ENCODE results near the gene DCDC2B.
A peak's percentile ranks its signal among the peaks of the same experiment; 100 is the strongest.
"Not testable (repeated sequence)": the region's sequence is repeated elsewhere in the genome, so short reads cannot be mapped to it uniquely, and the experiment has no call there.

The DCDC2B gene

DNA sequence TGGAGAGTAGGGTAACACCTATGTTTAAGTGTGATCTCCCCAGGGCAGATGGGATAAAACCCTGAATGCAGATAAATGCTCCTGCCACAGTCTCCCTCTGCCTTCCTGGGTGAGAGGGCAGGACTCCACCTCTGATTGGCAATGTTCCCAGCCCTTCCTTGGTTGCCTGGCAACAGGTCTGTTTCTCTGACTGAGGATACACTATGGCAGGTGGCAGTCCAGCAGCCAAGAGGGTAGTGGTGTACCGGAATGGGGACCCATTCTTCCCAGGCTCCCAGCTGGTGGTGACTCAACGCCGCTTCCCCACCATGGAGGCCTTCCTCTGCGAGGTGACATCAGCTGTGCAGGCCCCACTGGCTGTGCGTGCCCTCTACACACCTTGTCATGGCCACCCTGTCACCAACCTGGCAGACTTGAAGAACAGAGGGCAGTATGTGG lies at the start of gene DCDC2B:
Gene DCDC2B (plus strand): TSS at position 199 of the 438 bp plus-strand sequence. CDS start 5 bp downstream, at position 204.
- no peak for DNase-seq (ENCODE audit: low read depth)

DNA sequence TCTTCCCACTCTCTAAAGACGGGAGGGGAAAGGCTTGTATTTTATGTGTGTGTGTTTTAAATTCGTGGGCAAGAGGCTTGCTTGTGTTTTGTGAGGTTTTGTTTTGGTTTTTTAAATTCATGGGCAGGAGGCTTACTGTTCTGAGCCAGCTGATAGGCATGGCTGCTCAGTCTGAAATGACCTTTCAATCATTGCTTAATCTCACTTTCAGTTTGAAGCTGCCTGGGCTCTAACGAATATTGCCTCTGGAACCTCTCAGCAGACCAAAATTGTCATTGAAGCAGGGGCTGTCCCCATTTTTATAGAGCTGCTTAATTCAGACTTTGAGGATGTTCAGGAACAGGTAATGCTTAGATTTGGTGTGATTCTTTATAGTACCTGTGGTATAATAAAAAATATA lies 49.7 kb upstream of the DCDC2B start:
- no peak for DNase-seq (ENCODE audit: low read depth)

DNA sequence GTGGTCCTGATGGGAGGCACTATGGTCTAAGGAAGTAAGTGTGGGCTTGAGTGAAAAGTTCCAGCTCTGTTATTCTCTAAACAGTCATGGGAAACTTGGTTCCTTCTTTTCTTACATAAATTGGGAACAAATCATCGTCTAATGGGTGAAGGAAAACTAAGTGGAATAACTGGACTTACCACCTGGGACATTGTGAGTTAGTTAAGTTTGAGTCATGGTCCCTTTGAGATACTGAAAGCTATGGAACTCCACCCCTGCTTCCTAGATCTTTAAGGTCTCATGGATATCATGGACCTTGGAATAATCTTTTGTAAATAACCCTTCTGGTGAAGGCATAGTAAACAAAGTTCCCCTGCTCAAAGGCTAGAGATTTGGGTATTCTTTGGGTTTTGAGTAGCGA lies 45.5 kb upstream of the DCDC2B start:
- no peak for DNase-seq (ENCODE audit: low read depth)

DNA sequence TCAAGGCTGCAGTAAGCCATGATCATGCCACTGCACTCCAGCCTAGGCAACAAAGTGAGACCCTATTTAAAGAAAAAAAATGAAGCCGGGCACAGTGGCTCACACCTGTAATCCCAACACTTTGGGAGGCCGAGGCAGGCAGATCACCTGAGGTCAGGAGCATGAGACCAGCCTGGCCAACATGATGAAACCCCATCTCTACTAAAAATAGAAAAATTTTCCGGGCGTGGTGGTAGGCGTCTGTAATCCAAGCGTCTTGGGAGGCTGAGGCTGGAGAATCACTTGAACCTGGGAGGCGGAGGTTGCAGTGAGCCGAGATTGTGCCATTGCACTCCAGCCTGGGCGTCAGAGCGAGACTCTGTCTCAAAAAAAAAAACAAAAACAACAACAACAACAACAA lies 43.3 kb upstream of the DCDC2B start:
- DNase-seq (ENCODE audit: low read depth) = not testable (repeated sequence)

DNA sequence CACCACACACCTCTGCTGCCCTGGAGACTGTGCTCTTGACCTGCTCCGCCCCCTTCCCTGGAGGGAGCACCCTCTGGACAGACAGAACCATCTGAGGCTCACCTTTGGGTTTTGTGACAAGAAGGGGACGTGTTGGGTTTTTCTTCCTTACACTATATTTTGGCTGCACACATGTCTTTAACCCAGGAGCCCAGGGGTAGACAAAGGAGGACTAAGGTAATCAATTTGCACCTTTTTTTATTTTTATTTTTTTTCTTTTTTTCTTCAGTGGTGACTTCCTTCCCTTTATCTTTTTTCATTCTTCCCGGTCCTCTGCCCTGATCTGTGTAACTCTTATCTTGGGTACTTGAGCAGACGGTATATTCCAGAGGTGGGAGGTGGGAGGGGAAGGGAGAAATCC lies 37.9 kb upstream of the DCDC2B start:
- DNase-seq (ENCODE audit: low read depth) = no peak

DNA sequence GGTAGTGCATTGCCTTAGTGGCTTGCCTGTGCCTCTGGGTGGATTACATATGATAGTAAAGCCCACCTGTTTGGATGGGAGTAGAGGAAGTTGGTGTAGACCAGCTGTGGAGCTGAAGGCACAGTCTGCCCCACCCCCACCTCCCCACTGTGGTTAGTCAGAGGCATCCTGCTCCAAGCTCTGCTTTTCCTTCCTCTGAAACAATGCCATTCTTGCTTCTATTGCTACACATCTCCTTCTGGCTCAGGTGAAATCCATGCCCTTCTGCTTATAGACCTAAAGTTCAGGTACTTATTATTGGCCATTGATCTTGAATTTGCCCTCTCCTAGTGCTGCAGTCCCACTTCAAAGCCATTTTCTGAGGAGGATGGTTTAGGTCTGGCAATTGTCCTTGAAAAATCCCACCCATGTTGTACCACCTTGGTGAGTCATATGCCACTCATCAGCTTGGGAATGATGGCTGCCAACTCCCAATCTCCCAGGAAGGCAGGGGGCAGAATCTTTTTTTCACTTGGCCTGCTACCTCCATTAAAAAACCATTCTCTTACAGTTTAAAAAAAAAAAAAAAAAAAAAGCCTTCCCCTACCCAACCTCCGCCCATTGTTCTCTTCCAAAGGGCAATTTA lies 36.2 kb upstream of the DCDC2B start:
- no peak for DNase-seq (ENCODE audit: low read depth)

DNA sequence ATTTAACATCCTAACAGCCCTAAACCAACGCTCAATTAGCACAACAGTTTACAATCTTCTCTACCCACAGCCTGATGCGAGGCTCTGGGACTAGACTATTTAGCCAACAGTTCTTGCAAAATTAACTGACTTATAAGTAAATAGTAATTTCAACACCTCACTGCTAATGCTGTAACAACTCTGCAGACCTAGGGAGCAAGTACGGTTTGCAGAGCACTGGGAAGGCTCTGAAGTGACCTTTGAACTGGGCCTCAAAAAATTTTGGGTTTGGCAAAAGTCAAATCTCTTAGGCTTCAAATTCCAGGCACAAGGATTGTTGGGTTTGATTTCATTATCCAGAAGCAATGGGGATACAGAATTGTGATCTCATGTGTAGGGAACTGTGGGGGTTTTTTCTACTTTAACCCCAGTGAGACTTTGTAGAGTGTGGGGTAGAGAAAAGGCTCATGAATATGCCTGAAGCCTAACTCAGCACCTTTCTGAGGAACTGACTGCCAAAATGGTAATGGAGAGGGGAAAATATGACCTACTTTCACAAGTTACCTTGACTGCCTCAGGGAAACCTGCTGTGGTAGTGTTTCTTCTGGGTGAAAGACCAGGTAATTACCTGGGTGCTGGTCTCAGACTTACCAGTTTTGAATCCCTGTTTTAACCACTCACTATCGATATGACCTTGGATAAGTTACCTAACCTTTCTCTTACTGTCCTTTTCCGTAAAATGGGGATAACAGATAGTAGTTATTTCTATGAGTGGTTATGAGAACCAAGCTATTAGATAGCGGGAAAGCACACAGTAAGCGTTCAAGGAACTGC lies 30.3 kb upstream of the DCDC2B start:
- DNase-seq (ENCODE audit: low read depth) = no peak

DNA sequence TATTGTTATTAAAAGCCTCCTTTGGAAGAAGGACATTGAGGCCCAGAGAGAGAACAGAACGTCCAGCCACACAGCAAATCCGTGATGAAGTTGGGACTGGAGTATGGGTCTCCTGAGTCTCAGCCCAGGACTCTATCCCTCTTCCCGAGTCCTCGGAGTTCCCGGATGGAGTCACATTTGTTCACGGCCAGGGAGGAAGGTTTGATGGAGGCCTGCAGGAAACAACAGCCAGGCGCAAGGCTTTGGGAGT lies 29.8 kb upstream of the DCDC2B start:
- DNase-seq (ENCODE audit: low read depth) = no peak

DNA sequence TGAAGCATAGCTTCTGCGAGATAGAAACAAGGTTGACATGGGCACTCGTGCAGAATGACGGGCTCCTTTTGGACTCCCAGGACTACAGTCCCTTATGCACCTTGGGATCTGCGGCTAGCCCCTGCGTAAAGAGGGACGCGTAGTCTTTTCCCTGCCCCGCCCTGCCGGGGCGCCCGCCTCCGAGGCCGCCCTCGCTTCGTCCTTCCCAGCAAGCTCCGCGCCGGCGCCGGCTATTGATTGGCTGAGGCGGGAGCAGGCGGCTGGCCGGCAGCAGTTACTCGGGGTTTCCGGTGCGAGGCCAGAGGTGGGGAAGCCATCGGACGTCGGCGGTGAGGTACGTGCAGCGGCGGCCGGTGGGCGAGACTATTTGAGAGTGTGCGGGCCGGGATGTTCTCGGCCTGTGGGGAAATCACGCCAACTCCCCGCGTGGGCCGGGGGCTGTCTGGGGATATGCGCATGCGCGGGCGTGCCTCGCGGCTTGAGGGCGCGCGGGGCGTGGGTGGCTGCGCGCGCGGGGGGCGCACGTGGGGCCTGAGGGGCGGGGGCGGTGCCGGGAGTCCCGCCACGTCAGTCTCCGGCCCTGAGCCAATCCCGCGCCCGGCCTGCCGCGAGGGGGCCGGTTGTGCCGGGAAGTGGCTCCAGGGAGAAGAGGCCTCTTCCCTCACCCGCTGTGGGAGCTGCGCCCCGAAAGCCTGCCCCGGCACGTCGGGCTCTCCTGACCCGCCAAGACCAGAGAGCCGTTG lies 29.3 kb upstream of the DCDC2B start, which contains the start of gene TXLNA:
Gene TXLNA (plus strand): TSS at position 233 of the 743 bp plus-strand sequence. CDS start 671 bp downstream, outside the sequence.
- peak; percentile 80 for DNase-seq (ENCODE audit: low read depth)

DNA sequence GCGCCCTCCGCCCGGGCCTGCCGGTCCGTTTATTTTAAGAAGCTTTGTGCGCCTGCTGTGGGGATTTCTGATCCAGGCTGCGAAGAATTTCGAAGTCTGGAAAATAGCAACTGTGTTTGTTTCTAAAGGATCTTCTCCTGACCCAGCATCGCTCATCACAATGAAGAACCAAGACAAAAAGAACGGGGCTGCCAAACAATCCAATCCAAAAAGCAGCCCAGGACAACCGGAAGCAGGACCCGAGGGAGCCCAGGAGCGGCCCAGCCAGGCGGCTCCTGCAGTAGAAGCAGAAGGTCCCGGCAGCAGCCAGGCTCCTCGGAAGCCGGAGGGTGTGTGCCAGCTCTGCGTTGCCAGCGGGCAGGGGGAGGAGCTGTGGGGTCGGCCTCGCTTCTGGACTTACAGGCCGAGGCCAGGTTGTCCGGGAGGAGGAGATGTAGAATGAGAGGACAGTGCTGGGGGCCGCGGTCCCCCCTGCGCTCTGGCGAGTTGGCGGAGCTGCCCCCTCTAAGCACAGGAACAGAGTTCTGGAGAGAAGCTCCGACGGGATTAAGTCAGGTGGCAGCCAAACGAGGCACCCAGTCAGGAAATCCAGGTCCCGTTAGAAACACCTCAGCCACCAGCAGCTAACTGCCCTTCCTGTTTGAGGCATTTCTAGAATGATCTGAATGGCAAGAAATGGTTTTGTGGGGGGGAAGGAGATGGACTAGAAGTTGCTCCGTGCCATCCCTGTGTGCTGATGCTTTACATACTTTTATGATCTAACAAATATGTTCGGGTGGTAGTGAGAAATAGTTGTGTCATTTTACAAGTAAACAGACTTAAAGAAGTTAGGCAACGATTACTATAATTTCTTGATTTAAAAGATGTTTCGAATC lies 28.5 kb upstream of the DCDC2B start:
- DNase-seq (ENCODE audit: low read depth) = no peak

DNA sequence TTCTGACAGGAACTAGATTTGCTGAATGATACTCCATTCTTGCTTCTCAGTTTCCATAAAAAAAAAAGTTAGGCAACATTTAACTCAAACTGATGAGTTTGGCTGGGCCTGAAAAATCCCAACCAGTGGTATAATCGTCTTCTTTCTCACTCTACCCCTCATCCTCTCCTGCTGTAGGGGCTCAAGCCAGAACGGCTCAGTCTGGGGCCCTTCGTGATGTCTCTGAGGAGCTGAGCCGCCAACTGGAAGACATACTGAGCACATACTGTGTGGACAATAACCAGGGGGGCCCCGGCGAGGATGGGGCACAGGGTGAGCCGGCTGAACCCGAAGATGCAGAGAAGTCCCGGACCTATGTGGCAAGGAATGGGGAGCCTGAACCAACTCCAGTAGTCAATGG lies 27.8 kb upstream of the DCDC2B start:
- DNase-seq (ENCODE audit: low read depth) = no peak

DNA sequence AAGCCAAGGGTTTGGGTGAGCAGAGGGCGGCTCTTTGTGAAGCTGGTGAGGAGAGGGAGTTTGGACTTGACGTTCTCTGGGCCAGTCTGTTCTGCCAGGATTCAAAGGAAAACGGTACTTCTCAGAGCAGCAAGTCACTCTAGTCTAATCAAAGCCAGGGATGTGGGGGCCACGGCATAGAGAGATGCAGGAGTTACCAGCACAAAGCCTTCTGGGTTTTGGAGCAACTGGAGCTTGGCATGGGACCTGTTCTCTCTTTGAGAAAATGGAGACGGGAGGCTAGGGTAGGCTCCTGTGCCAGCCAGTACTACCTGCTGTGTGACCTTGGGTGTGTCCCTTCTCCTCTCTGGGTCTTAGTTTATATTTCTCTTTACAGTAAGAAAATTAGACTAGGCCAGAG lies 27.3 kb upstream of the DCDC2B start:
- DNase-seq (ENCODE audit: low read depth) = no peak

DNA sequence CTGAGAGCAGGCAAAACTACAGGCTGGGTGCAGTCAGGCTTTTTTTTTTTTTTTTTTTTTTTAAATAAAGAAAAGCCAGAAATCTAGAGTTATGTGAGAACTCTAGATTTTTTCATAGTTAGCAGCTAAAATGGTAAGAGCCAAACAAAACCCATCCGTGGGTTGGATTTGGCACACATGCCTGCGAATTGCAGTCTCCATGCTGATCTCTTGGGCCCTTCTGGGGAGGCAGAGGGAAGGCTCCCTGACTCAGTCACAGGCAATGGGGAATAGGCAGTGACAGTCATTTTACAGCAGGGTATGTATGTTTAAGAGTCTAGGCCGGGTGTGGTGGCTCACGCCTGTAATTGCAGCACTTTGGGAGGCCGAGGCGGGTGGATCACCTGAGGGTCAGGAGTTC lies 26.8 kb upstream of the DCDC2B start:
- DNase-seq (ENCODE audit: low read depth) = no peak

DNA sequence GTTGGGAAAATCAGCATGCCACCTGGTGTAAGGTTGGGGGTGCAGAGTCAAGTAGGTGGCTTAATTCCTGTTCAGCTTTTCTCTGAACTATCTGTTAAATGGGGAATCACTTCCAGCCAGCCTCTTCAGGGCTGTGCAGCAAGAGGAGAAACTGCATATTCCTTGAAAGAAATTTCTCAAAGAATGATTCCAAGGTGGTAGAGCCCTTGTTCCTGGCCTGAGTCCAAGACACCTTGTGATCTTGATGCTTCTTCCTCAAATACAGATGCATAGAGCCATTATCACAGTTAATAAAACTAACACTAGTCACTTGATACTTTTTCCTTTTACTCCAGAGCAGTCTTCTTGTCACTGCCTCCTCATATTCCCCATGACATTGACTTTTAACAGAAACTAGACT lies 24.2 kb upstream of the DCDC2B start:
- no peak for DNase-seq (ENCODE audit: low read depth)

DNA sequence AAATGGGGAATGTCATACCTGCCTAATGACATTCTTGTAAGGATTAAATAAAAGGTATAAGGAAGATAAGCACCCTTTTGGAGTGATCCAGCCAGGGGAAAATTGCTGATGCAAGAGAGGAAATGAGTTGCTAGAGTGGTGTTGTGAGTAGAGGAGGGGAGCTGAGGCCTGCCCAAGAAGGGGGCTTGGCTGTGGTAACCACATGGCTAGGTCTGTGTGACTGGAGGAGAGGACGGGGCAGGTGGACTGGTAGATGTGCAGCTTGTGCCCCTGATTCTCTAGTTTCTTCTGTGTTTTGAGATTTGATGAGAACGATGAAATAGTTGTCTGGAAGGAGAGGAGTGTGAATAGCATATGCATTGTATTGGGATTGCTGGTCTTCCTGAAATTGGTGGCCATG lies 22.8 kb upstream of the DCDC2B start:
- no peak for DNase-seq (ENCODE audit: low read depth)

DNA sequence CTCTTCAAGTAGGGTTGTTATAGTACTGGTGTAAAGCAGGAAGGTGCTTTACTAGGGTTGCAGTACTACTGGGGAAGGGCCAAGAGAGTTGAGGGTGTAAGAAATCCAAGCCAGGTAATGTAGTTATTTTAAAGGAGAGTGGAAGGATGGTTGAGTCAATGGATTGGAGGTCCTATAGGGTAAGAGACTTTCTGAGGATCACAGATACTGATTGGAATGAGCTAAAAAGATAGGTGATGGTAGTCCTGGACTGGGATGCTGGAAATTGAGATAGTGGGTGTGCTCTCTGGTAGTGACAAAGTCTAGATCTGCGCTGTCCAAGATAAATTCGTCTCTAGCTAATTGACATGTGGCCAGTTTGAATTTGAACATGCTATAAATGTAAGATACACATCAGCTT lies 22.4 kb upstream of the DCDC2B start:
- no peak for DNase-seq (ENCODE audit: low read depth)

DNA sequence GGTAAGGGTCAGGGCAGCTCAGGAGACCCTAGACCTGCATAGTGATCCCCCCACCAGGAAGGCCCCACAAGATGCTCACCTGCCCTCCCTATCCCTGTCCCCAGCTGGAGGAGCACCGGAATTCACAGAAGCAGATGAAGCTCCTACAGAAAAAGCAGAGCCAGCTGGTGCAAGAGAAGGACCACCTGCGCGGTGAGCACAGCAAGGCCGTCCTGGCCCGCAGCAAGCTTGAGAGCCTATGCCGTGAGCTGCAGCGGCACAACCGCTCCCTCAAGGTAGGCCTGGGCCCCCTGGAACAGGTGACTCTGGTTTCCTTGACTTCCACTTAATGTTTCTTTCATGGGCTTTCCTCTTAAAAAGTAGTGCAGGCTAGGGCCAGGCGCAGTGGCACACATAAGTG lies 21.0 kb upstream of the DCDC2B start:
- no peak for DNase-seq (ENCODE audit: low read depth)

DNA sequence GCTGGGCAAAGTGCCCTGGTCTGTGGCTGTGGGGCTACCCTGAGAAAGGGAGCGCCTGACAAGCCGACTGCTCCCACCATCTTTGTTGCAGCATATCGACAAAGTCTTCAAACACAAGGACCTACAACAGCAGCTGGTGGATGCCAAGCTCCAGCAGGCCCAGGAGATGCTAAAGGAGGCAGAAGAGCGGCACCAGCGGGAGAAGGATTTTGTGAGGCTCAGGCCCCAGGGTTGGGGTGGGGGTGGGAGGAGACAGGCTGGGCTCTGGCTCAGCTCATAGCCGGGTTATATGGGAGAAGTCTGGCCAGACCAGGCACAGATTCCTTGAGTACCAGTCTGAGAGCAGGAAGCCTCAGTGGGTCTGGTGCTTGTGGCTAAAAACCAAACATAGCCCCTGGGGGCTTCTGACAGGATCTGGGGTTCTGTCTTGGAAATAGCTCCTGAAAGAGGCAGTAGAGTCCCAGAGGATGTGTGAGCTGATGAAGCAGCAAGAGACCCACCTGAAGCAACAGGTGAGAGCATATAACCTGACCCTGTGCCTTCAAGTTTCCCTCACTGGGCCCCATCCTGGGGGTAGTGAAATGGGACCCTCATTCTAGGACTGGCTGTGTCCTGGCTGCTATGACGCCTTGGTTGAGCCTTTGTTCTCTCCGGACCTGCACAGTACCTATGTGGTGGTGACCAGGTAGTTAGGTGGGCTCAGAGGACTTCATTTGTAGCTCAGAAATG lies 16.5 kb upstream of the DCDC2B start:
- DNase-seq (ENCODE audit: low read depth) = no peak

DNA sequence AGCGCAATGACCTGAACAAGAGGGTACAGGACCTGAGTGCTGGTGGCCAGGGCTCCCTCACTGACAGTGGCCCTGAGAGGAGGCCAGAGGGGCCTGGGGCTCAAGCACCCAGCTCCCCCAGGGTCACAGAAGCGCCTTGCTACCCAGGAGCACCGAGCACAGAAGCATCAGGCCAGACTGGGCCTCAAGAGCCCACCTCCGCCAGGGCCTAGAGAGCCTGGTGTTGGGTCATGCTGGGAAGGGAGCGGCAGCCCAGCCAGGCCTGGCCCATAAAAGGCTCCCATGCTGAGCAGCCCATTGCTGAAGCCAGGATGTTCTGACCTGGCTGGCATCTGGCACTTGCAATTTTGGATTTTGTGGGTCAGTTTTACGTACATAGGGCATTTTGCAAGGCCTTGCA lies 13.9 kb upstream of the DCDC2B start:
- no peak for DNase-seq (ENCODE audit: low read depth)

DNA sequence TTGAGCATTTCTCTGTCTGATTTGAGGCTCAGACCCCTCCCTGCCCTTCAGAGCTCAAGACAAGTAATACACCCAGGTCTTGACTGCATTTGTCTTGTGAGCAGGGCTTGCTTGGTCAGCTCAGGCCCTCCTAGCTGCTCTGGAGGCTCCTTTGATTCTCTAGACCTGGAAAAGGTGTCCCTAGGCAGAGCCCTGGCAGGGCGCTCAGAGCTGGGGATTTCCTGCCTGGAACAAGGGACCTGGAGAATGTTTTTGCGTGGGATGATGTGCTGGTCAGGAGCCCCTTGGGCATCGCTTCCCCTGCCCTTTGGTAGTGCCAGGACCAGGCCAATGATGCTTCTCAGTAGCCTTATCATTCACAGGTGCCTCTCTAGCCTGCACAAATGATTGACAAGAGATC lies 13.4 kb upstream of the DCDC2B start:
- DNase-seq (ENCODE audit: low read depth) = no peak

DNA sequence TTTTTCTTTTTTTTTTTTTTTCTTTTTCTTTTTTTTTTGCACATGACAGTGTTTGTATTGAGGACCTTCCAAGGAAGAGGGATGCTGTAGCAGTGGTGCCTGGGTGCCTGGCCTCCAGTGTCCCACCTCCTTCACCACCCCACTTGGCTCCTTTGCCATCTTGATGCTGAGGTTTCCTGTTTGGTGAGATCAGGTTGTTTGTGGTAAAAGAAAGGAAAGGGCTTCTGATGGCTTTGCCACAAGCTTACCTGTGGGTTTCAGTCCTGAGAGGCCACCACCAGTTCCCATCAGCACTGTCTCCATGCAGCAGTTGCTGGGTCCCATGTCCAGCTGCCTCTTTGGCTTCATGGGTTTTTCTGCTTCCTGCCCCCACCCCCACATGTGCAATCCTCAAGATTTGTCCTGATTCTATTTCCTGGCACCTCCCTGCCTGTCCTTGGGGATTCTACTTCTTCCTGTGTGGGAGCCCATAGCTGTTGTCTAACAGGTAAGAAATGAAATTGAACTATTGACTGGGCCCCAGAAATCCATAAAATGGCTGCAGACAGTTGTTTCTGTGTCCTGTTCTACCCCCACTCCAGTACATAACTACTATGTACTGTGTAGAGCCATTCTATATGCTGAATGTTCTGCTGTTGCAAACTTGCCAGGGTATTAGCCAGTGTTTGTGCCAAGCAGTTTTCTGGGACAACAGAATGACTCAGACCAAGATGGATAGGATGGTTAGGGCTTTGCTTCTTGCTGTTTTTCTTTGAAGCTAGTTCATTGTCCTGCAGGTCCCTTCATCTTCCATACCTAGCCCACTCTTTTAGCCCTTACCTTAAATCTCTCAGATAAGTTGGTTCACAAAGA lies 12.7 kb upstream of the DCDC2B start:
- DNase-seq (ENCODE audit: low read depth) = no peak

Measured in stimulated activated CD8-positive, alpha-beta memory T cell treated with anti-CD3 and anti-CD28 coated beads, Interleukin-15, amount 100 ng/mL, for 24 hours (primary cell).